HG02588 (cell line): ENCODE measurements around the gene KIAA1614.
A peak's percentile ranks its signal among the peaks of the same experiment; 100 is the strongest.

Source experiments
- ATAC-seq: cut with Tn5 transposase; IDR thresholded peaks from one replicate; pipeline ENCODE4 v1.9.1; 2021; ENCODE audit warnings: mild to moderate bottlenecking, moderate library complexity; ENCODE audit not compliant: unreplicated experiment

The KIAA1614 gene

GRCh38 chr1:180939073-180939710 lies 26.5 kb downstream of the KIAA1614 start:
- no peak for ATAC-seq

- no peak for ATAC-seq
Measured at GRCh38 chr1:180939711-180940103, 27.0 kb downstream of the KIAA1614 start.

- no peak for ATAC-seq
Measured at GRCh38 chr1:180940445-180940844, 27.7 kb downstream of the KIAA1614 start.

- no peak for ATAC-seq
Measured at GRCh38 chr1:180941518-180942275, 29.0 kb downstream of the KIAA1614 start.

- no peak for ATAC-seq
Measured at GRCh38 chr1:180945151-180945550, 32.5 kb downstream of the KIAA1614 start.

- no peak for ATAC-seq
Measured at GRCh38 chr1:180945551-180945950, 32.9 kb downstream of the KIAA1614 start.

- no peak for ATAC-seq
Measured at GRCh38 chr1:180946056-180946455, 33.4 kb downstream of the KIAA1614 start.

- no peak for ATAC-seq
Measured at GRCh38 chr1:180946541-180947498, 34.1 kb downstream of the KIAA1614 start.

GRCh38 chr1:180947499-180947885 lies 34.8 kb downstream of the KIAA1614 start:
- ATAC-seq: no peak

- no peak for ATAC-seq
Measured at GRCh38 chr1:180947901-180948640, 35.4 kb downstream of the KIAA1614 start.

- no peak for ATAC-seq
Measured at GRCh38 chr1:180948641-180949615, 36.2 kb downstream of the KIAA1614 start.

GRCh38 chr1:180949616-180950000 lies 36.9 kb downstream of the KIAA1614 start:
- no peak for ATAC-seq

GRCh38 chr1:180950321-180950720 lies 37.6 kb downstream of the KIAA1614 start:
- no peak for ATAC-seq

GRCh38 chr1:180951186-180951745 lies 38.6 kb downstream of the KIAA1614 start:
- no peak for ATAC-seq

- no peak for ATAC-seq
Measured at GRCh38 chr1:180951836-180952656, 39.3 kb downstream of the KIAA1614 start.

GRCh38 chr1:180952657-180953013 lies 39.9 kb downstream of the KIAA1614 start:
- no peak for ATAC-seq

- ATAC-seq: peak; percentile 41
Measured at GRCh38 chr1:180953291-180954004, 40.8 kb downstream of the KIAA1614 start.
